ENCODE data around the gene DDX24. TPM values are rescaled to one million over a fixed set of nuclear protein-coding genes. Genes with fewer than 3 reads are reported as not detected.

The DDX24 gene
- total RNA-seq, 4 donors from 2014 or later = 70.2 to 319 (median 87.7) TPM

- no peak overlapping the region for H3K4me3 ChIP-seq
- WGBS, 2 donors (ENCODE audit: low coverage in 1 of 2) = 76 to 80% methylated on average over 4 to 5 of the region's 5 CpGs
- no peaks in the 10 kb centered on the region for H3K9me3 ChIP-seq
- H3K27me3 ChIP-seq = no peaks in the 10 kb centered on the region
- peak overlapping the region; percentile 83 to 92 (median 85) for H3K27ac ChIP-seq
- no peak for DNase-seq
- no peaks in the 10 kb centered on the region for H3K36me3 ChIP-seq
- H3K4me1 ChIP-seq = peaks cover 3 to 59% (median 35%) of the 10 kb centered on the region in 4 donors
- in situ Hi-C loops (cut with MboI; ENCODE audit: low pct_ligation_motif_present in 1 of 4, low pct_unique_long_range_greater_than_20kb in 1 of 4, low sequenced_read_pairs in 3 of 4) = no loop called here
- intact Hi-C loops (cut with DNase I; ENCODE audit: low total_unique reads) = no loop called here
- TF ChIP-seq POLR2A (IDR thresholded peaks at IDR 0.05) (no peak), POLR2AphosphoS5 (IDR thresholded peaks at IDR 0.05) (no peak), EP300 (IDR thresholded peaks at IDR 0.05; ENCODE audit: low read depth) (no peak), CTCF (IDR thresholded peaks at IDR 0.05) (no peak)
Measured at GRCh38 chr14:94113908-94114588, 33.0 kb upstream of the DDX24 start.

- 51 to 53% methylated on average over 3 to 6 of the region's 6 CpGs for WGBS, 2 donors (ENCODE audit: low coverage in 1 of 2)
- in situ Hi-C loops (cut with MboI; ENCODE audit: low pct_ligation_motif_present in 1 of 4, low pct_unique_long_range_greater_than_20kb in 1 of 4, low sequenced_read_pairs in 3 of 4) (no loop called here), intact Hi-C loops (cut with DNase I; ENCODE audit: low total_unique reads) (no loop called here)
- H3K27me3 ChIP-seq = no peaks in the 10 kb centered on the region
- H3K9me3 ChIP-seq = no peaks in the 10 kb centered on the region
- H3K27ac ChIP-seq = peak overlapping the region; percentile 83 to 92 (median 85)
- DNase-seq = peak; percentile 73
- no peak overlapping the region for H3K4me3 ChIP-seq
- H3K4me1 ChIP-seq = peaks cover 3 to 59% (median 35%) of the 10 kb centered on the region in 4 donors
- H3K36me3 ChIP-seq = no peaks in the 10 kb centered on the region
- TF ChIP-seq EP300 (IDR thresholded peaks at IDR 0.05; ENCODE audit: low read depth) (no peak), CTCF (IDR thresholded peaks at IDR 0.05) (no peak), POLR2A (IDR thresholded peaks at IDR 0.05) (no peak), POLR2AphosphoS5 (IDR thresholded peaks at IDR 0.05) (no peak)
Measured at GRCh38 chr14:94113490-94113889, 32.5 kb upstream of the DDX24 start.

GRCh38 chr14:94113073-94113472, 32.1 kb upstream of the DDX24 start:
- WGBS, 2 donors (ENCODE audit: low coverage in 1 of 2) = 29 to 65% methylated on average over 1 to 7 of the region's 7 CpGs
- Histone ChIP-seq H3K36me3 (no peaks in the 10 kb centered on the region), H3K27ac (peak overlapping the region; percentile 83 to 92 (median 85)), H3K27me3 (no peaks in the 10 kb centered on the region), H3K4me3 (no peak overlapping the region), H3K4me1 (peaks cover 3 to 59% (median 35%) of the 10 kb centered on the region in 4 donors), H3K9me3 (no peaks in the 10 kb centered on the region)
- no peak for TF ChIP-seq CTCF (IDR thresholded peaks at IDR 0.05)
- TF ChIP-seq EP300 (IDR thresholded peaks at IDR 0.05; ENCODE audit: low read depth) = no peak
- no peak for TF ChIP-seq POLR2A (IDR thresholded peaks at IDR 0.05)
- TF ChIP-seq POLR2AphosphoS5 (IDR thresholded peaks at IDR 0.05) = no peak
- intact Hi-C loops (cut with DNase I; ENCODE audit: low total_unique reads) (no loop called here), in situ Hi-C loops (cut with MboI; ENCODE audit: low pct_ligation_motif_present in 1 of 4, low pct_unique_long_range_greater_than_20kb in 1 of 4, low sequenced_read_pairs in 3 of 4) (no loop called here)
- DNase-seq = no peak

- intact Hi-C loops (cut with DNase I; ENCODE audit: low total_unique reads) (no loop called here), in situ Hi-C loops (cut with MboI; ENCODE audit: low pct_ligation_motif_present in 1 of 4, low pct_unique_long_range_greater_than_20kb in 1 of 4, low sequenced_read_pairs in 3 of 4) (no loop called here)
- Histone ChIP-seq H3K9me3 (no peaks in the 10 kb centered on the region), H3K27ac (peak overlapping the region; percentile 83 to 92 (median 85)), H3K36me3 (no peaks in the 10 kb centered on the region), H3K4me1 (peaks cover 3 to 59% (median 35%) of the 10 kb centered on the region in 4 donors), H3K27me3 (no peaks in the 10 kb centered on the region), H3K4me3 (peak overlapping the region in 1 of 4 donors; percentile 56)
- TF ChIP-seq POLR2AphosphoS5 (IDR thresholded peaks at IDR 0.05) = no peak
- no peak for TF ChIP-seq CTCF (IDR thresholded peaks at IDR 0.05)
- no peak for TF ChIP-seq POLR2A (IDR thresholded peaks at IDR 0.05)
- no peak for TF ChIP-seq EP300 (IDR thresholded peaks at IDR 0.05; ENCODE audit: low read depth)
- DNase-seq = peak; percentile 36
- WGBS, 2 donors (ENCODE audit: low coverage in 1 of 2) = 64 to 80% methylated on average over 3 to 6 of the region's 6 CpGs
Measured at GRCh38 chr14:94112513-94113063, 31.6 kb upstream of the DDX24 start.

All from transverse colon (tissue), 4 donors.